GM19395 (cell line): Measurements from ENCODE around the gene SPECC1L.
"Not testable (repeated sequence)": the region's sequence is repeated elsewhere in the genome, so short reads cannot be mapped to it uniquely, and the experiment has no call there.

Source experiments
- ATAC-seq: cut with Tn5 transposase; IDR thresholded peaks from one replicate; pipeline ENCODE4 v1.9.1; 2021; ENCODE audit warnings: mild to moderate bottlenecking, moderate library complexity; ENCODE audit not compliant: unreplicated experiment

SPECC1L gene

DNA sequence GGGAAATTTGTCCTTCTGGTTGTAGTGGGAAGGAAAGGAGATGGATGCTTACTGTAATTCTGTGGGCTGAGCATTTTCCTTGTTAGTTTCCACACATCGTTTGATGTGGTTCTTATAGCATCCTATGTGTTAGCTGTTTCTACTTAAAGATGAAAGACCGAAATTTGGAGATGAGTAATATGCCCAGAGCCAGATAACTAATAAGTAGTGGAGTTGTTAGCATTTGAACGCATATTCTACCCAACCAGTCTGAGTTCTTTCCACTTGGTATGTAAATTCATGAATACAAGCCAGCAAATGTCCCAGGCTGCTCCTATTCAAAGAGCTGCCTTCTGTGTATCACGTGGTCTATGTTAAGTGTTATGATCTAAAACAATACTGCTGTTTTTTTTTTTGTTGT lies 14.6 kb downstream of the SPECC1L start:
- ATAC-seq = no peak

DNA sequence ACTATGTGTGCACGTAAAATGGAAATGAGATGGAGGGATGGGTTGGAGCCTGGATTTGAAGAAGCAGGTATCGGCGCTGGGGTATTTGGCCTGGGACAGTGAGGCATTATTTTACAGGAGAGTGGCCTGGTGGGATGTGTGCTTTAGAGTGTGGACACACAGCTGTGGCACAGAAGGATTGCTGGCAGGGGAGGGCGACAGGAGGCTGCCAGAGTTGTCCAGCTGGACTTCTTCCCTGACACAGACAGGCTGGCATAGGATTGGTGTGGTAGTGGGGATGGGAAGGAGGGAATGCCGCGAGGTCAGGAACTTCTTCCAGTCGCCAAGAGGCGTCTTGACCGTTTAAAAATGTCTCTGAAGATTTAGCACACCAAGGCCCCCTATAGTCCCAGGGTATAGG lies 16.6 kb downstream of the SPECC1L start:
- ATAC-seq = not testable (repeated sequence)

GRCh38 chr22:24287801-24288200 lies 17.2 kb downstream of the SPECC1L start:
- ATAC-seq = not testable (repeated sequence)

DNA sequence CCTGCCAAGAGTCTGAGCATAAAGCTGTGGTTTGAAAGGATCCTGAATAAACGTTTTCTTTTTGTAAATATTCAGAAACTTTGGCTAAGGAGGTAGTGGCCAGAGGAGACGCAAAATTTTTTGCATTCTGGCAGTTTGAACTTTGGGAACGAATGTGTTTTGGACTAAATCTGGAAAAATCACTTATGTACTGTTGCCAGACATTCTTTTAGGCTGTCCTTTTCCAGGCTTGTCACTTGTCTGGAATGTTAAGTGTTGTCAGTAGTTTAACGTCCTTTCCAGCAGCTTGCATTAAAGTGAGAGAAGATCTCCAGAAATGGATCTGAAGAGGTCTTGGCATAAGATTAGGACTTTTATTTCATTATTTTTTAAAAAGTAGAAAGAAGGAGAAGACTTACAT lies 18.5 kb downstream of the SPECC1L start:
- ATAC-seq = no peak

DNA sequence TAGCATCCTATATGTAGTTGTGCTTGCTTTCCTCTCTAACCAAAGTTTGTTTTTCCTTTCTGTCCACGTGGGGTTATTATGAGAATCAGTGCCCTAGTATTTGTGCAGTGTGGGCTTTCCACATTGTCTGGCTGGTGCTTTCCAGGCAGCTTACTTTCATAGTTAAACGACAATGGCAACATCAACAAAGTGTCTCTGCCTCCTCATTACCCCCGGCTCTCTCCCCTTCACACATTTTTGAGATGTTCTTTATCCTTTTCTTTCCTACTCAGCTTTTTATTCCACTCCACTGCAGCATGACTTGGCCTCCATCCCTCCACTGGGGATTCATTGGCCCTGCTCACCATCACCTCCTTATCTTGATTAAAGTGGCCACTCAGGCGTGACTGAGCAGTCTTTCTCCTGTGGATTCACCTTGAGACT lies 19.1 kb downstream of the SPECC1L start:
- no peak for ATAC-seq

DNA sequence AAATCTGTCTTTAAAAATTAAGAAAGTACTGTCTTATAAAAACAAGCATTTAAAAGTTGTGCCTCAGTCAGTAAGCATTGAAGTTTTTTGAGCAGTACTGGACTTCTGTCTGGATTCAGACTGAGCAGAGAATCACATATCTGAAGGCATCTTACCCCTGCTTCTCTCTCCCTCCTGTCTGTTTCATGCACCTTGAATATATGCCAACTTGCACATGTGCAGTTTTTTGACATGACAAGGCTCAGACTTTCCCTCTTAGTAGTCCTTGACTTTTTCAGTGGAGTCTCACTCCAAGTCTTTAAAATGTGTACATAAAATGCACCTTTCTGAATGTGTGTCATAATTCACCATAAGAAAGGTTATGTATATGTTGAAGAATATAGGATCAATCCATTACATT lies 19.8 kb downstream of the SPECC1L start:
- no peak for ATAC-seq

DNA sequence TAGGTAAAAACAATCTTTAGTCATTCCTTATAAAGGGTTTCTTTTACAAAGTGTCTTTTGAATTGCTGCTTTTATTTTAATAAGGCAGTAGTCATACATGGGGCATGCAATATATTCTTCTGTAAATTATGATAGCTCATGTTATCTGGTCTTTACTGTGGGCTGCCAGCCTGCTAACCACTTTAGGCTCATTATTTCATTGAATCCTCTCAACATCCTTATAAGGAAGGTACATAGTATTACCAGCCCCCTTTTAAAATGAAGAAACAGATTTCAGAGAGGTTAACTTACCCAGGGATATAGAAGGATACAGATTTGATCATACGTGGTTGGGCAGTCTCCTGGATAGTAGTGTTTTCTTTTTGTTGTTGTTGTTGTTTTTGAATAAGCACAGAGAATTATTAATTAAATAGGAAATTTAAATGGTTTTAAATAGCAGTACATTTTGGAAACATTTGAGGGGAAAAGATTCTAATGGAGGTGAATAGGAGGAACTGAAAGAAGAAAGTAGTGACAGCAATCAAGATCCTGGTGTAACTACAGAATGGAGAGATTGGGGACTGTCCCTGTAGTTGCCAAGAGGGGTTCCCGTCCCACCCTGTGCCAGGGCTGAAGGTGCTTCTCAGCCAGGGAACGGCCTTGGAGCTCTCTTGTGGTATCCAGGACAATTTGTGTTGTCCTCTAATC lies 21.0 kb downstream of the SPECC1L start:
- no peak for ATAC-seq

DNA sequence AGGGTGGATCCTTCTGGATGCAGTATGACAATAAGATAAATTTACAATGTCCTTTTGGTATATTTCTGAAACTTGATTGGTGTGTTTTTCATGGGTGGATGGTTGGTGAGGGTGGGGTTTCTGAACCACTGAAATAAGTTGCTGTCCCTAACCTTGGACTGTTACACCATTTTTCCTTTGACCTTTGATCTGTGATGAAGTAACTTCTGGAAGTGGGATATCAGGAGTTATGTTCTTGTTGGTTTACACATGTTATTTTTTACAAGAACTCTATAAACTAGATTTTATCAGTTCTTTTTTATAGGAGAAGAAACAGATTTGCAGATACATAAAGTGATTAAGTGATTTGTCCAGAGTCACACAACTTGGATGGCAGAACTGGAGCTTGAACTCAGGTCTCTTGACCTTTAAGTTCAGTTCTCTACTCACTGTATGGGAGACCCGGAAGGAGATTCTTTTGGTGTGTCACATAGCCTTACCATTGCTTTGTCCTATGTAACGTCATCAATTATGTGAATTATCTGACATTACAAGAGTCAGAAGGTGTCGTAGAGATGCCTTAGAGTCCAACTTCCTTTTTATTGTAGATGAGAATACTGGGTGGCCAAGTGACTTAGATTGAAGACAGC lies 21.7 kb downstream of the SPECC1L start:
- not testable (repeated sequence) for ATAC-seq

DNA sequence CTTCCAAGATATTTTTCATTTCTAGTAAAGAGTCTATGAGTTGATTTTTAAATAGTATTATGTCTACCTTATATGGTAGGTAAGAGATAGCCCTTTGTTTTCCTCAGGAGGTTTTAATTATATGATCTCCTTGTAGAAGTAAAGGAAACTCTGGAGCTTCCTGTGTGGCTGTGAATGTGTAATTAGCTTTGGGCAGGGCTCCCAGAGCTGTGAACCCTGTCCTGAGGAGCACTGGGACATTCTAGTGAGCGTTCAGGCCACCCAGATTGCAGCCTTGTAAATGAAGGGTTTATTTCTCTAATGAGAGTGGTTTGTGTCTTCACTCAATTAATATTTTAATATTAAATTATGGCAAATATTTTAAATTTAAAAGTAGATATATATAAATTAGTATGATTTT lies 24.3 kb downstream of the SPECC1L start:
- ATAC-seq = not testable (repeated sequence)

- not testable (repeated sequence) for ATAC-seq
These were observed 28.0 kb downstream of the SPECC1L start for GRCh38 chr22:24298497-24299155.

GRCh38 chr22:24300522-24300921 lies 29.9 kb downstream of the SPECC1L start:
- ATAC-seq = not testable (repeated sequence)

GRCh38 chr22:24302591-24302990 lies 32.0 kb downstream of the SPECC1L start:
- no peak for ATAC-seq

DNA sequence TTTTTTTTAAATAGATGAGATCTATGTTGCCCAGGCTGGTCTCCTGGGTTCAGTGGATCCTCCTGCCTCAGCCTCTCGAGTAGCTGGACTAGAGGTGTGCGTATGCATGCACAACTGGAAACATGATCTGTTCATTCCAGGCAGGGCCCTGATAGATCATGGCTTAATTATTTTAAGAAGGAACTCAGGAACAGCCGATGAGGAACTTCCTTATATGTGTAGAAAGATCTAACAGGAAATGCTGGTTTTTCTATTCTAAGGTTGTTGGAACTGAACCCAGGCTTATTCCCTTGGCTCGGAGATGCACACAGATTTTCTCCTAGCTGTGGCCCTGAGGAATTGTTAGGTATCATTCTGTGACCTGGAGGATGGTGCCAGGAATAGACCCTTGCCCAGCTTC lies 32.4 kb downstream of the SPECC1L start:
- ATAC-seq = no peak

DNA sequence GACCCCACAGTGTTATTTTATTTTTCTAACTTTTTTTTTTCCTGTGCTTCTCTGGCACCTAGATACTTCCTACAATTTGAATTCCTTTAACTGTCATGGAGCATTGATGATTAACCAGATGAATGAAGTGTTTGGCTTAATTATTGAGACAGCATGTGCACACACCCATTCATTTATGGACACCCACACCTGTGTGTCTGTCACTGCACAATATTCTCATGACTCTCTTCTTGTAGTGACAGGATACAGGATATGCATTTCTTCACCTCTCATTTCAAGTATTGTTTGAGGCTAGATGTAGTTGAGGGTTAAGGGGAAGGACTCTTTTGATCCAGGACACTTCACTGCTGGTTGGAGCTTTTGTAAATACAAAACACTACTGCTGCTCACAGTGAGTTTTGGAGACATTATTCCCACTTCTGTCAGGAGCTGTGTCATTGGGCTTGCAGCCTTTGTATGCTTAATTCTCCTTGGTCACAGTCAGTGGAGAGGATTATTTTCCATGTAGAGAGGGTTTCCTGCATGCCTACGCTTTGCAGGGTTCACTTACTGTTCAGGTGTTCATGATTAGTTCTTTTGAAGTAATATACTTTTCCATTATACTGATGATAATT lies 33.5 kb downstream of the SPECC1L start:
- no peak for ATAC-seq

DNA sequence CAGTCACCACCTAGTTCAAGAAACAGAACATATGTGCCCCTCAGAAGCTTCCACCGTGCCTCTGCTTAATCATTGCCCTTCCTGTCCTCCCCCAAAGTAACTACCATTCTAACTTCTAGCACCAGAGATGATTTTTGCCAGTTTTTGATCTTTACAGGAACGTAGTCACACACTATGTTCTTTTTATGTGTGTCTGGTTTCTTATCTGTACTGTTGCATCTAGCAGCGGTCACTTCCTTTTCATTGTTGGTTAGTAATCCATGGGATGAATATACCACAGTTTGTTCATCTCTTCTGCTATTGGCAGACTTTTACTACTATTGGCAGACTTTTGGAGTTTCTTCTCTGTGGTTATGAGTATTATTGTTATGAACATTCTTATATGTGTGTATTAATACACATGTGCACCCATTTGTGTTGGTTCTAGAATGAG lies 34.6 kb downstream of the SPECC1L start:
- no peak for ATAC-seq

- ATAC-seq = no peak
These were observed 40.3 kb downstream of the SPECC1L start for GRCh38 chr22:24310969-24311368.

- ATAC-seq = no peak
These were observed 44.8 kb downstream of the SPECC1L start for GRCh38 chr22:24315367-24315966.

DNA sequence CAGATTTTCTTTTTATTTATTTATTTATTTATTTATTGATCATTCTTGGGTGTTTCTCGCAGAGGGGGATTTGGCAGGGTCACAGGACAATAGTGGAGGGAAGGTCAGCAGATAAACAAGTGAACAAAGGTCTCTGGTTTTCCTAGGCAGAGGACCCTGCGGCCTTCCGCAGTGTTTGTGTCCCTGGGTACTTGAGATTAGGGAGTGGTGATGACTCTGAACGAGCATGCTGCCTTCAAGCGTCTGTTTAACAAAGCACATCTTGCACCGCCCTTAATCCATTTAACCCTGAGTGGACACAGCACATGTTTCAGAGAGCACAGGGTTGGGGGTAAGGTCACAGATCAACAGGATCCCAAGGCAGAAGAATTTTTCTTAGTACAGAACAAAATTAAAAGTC lies 45.6 kb downstream of the SPECC1L start:
- ATAC-seq = not testable (repeated sequence)

DNA sequence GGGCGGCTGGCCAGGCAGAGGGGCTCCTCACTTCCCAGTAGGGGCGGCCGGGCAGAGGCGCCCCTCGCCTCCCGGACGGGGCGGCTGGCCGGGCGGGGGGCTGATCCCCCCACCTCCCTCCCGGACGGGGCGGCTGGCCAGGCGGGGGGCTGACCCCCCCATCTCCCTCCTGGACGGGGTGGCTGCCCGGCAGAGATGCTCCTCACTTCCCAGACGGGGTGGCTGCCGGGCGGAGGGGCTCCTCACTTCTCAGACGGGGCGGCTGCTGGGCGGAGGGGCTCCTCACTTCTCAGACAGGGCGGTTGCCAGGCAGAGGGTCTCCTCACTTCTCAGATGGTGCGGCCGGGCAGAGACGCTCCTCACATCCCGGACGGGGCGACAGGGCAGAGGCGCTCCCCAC lies 46.9 kb downstream of the SPECC1L start:
- not testable (repeated sequence) for ATAC-seq

DNA sequence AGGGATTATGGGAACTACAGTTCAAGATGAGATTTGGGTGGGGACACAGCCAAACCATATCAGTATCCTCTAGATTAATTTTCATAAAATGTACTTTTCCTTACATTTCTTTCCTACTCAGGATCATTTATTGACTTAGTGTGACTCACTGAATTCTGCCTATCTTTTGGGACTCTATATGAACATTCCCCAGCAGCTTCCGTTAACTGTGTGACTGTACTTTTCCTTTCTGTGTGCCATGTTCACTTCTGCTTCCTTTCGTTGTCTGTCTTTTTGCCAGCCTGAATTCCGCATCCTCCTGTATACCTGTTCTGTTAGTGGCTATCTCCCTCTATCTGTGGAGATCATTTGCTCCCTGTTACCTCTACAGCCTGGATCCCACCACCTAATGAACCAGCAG lies 48.8 kb downstream of the SPECC1L start:
- no peak for ATAC-seq

DNA sequence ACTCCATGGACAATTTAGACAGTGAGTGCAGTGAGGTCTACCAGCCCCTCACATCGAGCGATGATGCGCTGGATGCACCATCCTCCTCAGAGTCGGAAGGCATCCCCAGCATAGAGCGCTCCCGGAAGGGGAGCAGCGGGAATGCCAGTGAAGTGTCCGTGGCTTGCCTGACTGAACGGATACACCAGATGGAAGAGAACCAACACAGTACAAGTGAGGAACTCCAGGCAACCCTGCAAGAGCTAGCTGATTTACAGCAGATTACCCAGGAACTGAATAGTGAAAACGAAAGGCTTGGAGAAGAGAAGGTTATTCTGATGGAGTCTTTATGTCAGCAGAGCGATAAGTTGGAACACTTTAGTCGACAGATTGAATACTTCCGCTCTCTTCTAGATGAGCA lies 51.4 kb downstream of the SPECC1L start:
- ATAC-seq = no peak
